Measurements from ENCODE around the gene JUND.
A peak's percentile ranks its signal among the peaks of the same experiment; 100 is the strongest.

DNA sequence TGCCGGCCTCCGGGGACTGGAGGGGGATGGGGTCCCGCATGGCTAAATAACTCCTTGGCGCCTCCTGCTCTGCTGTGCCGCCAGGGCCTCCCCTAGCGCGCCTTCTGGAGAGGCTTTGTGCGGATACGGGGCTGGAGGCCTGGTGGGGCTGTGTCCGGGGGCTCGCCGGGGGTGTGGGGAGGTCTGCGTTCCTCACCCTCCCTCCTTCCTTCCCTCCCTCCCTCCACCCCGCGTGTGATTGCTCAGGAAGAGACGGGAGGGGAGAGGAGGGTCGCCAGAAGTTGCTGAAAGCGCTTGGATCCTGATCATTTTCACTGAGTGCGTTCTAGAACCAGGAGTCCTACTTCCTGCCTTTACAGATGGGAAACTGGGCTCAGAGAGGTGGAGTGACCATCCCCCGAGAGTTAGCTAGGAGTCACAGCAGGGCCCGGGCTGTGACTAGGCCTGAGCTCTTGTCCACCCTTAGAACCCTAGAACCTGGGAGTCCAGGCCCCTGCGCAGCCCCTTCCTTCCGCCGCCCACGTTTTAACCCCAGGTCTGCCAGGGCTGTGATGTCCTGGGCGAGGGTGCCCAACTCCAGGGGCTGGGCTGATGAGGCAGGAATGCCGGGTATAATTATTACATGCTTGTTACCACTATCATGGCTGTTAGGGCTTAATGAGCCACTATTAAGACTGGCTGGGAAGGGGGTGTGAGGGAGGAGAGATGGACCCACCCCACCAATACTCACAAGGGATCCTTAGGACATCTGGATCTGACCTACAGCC lies 782 bp upstream of the JUND start:
- TF ChIP-seq POLR2A (IDR thresholded peaks at IDR 0.05): no peak
- TF ChIP-seq, protein P1, sequence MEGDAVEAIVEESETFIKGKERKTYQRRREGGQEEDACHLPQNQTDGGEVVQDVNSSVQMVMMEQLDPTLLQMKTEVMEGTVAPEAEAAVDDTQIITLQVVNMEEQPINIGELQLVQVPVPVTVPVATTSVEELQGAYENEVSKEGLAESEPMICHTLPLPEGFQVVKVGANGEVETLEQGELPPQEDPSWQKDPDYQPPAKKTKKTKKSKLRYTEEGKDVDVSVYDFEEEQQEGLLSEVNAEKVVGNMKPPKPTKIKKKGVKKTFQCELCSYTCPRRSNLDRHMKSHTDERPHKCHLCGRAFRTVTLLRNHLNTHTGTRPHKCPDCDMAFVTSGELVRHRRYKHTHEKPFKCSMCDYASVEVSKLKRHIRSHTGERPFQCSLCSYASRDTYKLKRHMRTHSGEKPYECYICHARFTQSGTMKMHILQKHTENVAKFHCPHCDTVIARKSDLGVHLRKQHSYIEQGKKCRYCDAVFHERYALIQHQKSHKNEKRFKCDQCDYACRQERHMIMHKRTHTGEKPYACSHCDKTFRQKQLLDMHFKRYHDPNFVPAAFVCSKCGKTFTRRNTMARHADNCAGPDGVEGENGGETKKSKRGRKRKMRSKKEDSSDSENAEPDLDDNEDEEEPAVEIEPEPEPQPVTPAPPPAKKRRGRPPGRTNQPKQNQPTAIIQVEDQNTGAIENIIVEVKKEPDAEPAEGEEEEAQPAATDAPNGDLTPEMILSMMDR (IDR thresholded peaks at IDR 0.05 in 4 of 5, conservative IDR thresholded peaks at IDR 0.05 in 1 of 5): peak in 1 of 5 experiments; percentile 30

All from gastrocnemius medialis (tissue), 4 donors.